Measurements from ENCODE around the gene C10orf67. TPM values are rescaled to one million over a fixed set of nuclear protein-coding genes. Genes with fewer than 3 reads are reported as not detected.
"Not testable (repeated sequence)": the region's sequence is repeated elsewhere in the genome, so short reads cannot be mapped to it uniquely, and the experiment has no call there.

C10orf67 gene
- polyA plus RNA-seq, 1 donor from 2014 or later, result 0.48 TPM

GRCh38 chr10:23275355-23275754 lies 69.2 kb downstream of the C10orf67 start:
- H3K79me2 ChIP-seq (replicated peaks; ENCODE audit: insufficient read depth, low read length), result no peaks in the 10 kb centered on the region
- no peaks in the 10 kb centered on the region for H4K20me1 ChIP-seq (ENCODE audit: insufficient read depth)
- H3K9ac ChIP-seq (ENCODE audit: low read length), result no peak overlapping the region
- H3K27ac ChIP-seq (ENCODE audit: low read length), result no peak overlapping the region
- H3K4me2 ChIP-seq (ENCODE audit: low read length), result no peak overlapping the region
- no peak for TF ChIP-seq POLR2AphosphoS5 (IDR thresholded peaks at IDR 0.05)
- TF ChIP-seq TAF1 (IDR thresholded peaks at IDR 0.05; ENCODE audit: low read depth), result no peak
- no peak for TF ChIP-seq RAD21 (conservative IDR thresholded peaks at IDR 0.05)
- no peak for TF ChIP-seq EZH2 (IDR thresholded peaks at IDR 0.05; ENCODE audit: borderline replicate concordance, insufficient read depth, low read length, poor library complexity, severe bottlenecking)
- no peak for TF ChIP-seq EP300 (conservative IDR thresholded peaks at IDR 0.05; ENCODE audit: poor library complexity, severe bottlenecking)
- no peak for TF ChIP-seq SMC3 (conservative IDR thresholded peaks at IDR 0.05; ENCODE audit: poor library complexity)
- TF ChIP-seq REST (IDR thresholded peaks at IDR 0.05; ENCODE audit: borderline replicate concordance), result no peak
- TF ChIP-seq CTCF (IDR thresholded peaks at IDR 0.05; ENCODE audit: poor library complexity, severe bottlenecking), result no peak
- no peak for TF ChIP-seq MXI1 (conservative IDR thresholded peaks at IDR 0.05; ENCODE audit: poor library complexity, severe bottlenecking)
- no peaks in the 10 kb centered on the region for H3K36me3 ChIP-seq (ENCODE audit: insufficient read depth, low read length)
- no peaks in the 10 kb centered on the region for H3K9me3 ChIP-seq (ENCODE audit: low read length)
- no peak overlapping the region for H2AFZ ChIP-seq (ENCODE audit: low read depth, low read length)
- no peak overlapping the region for H3K4me3 ChIP-seq (ENCODE audit: low read length)
- no peaks in the 10 kb centered on the region for H3F3A ChIP-seq (ENCODE audit: insufficient read depth, low read length, poor library complexity, severe bottlenecking)
- H3K27me3 ChIP-seq (ENCODE audit: insufficient read depth, low read depth, low read length), result no peaks in the 10 kb centered on the region
- H3K9me2 ChIP-seq (ENCODE audit: insufficient read depth, low read length), result no peaks in the 10 kb centered on the region

GRCh38 chr10:23274179-23274578 lies 70.4 kb downstream of the C10orf67 start:
- not testable (repeated sequence) for H3K9ac ChIP-seq (ENCODE audit: low read length); H3K4me3 ChIP-seq (ENCODE audit: low read length); H3K36me3 ChIP-seq (ENCODE audit: insufficient read depth, low read length); H3K79me2 ChIP-seq (replicated peaks; ENCODE audit: insufficient read depth, low read length); H3K4me2 ChIP-seq (ENCODE audit: low read length); H3K27ac ChIP-seq (ENCODE audit: low read length); H4K20me1 ChIP-seq (ENCODE audit: insufficient read depth); H3K9me3 ChIP-seq (ENCODE audit: low read length); H2AFZ ChIP-seq (ENCODE audit: low read depth, low read length); H3F3A ChIP-seq (ENCODE audit: insufficient read depth, low read length, poor library complexity, severe bottlenecking); H3K27me3 ChIP-seq (ENCODE audit: insufficient read depth, low read depth, low read length); H3K9me2 ChIP-seq (ENCODE audit: insufficient read depth, low read length)

- H3K27ac ChIP-seq (ENCODE audit: low read length), result no peak overlapping the region
- H3K4me3 ChIP-seq (ENCODE audit: low read length), result no peak overlapping the region
- H3F3A ChIP-seq (ENCODE audit: insufficient read depth, low read length, poor library complexity, severe bottlenecking), result no peaks in the 10 kb centered on the region
- H3K4me2 ChIP-seq (ENCODE audit: low read length), result no peak overlapping the region
- H3K27me3 ChIP-seq (ENCODE audit: insufficient read depth, low read depth, low read length), result no peaks in the 10 kb centered on the region
- H3K36me3 ChIP-seq (ENCODE audit: insufficient read depth, low read length), result no peaks in the 10 kb centered on the region
- H4K20me1 ChIP-seq (ENCODE audit: insufficient read depth), result no peaks in the 10 kb centered on the region
- H3K9me3 ChIP-seq (ENCODE audit: low read length), result no peaks in the 10 kb centered on the region
- no peak overlapping the region for H3K9ac ChIP-seq (ENCODE audit: low read length)
- no peaks in the 10 kb centered on the region for H3K79me2 ChIP-seq (replicated peaks; ENCODE audit: insufficient read depth, low read length)
- no peaks in the 10 kb centered on the region for H3K9me2 ChIP-seq (ENCODE audit: insufficient read depth, low read length)
- H2AFZ ChIP-seq (ENCODE audit: low read depth, low read length), result no peak overlapping the region
- no peak for TF ChIP-seq SMC3 (conservative IDR thresholded peaks at IDR 0.05; ENCODE audit: poor library complexity)
- no peak for TF ChIP-seq TAF1 (IDR thresholded peaks at IDR 0.05; ENCODE audit: low read depth)
- TF ChIP-seq MXI1 (conservative IDR thresholded peaks at IDR 0.05; ENCODE audit: poor library complexity, severe bottlenecking), result no peak
- TF ChIP-seq RAD21 (conservative IDR thresholded peaks at IDR 0.05), result no peak
Measured at GRCh38 chr10:23270531-23270930, 74.1 kb downstream of the C10orf67 start.
